Neutrophil (primary cell): ENCODE results near the gene SDHD.

Experiments
- H3K27ac ChIP-seq: fragments of 200-600 bp; sonication (generic); 2 replicates; pipeline ENCODE4 v1.5.1; 2016; ENCODE audit warnings: mild to moderate bottlenecking, moderate library complexity
- H3K27me3 ChIP-seq: fragments of 200-600 bp; sonication (generic); 2 replicates; pipeline ENCODE4 v1.6.0; 2016; ENCODE audit warnings: mild to moderate bottlenecking
- H3K36me3 ChIP-seq: fragments of 200-600 bp; sonication (generic); 2 replicates; pipeline ENCODE4 v1.5.1; 2017
- H3K4me1 ChIP-seq, 2 experiments: fragments of 200-600 bp in 1 of 2; sonication (generic) in 1 of 2; 1 replicate in 1 of 2; 2 replicates in 1 of 2; pipeline versions ENCODE4 v1.5.1 to v1.6.1; 2013 to 2016; ENCODE audit warnings: low read depth in 1 of 2, low read length in 1 of 2, mild to moderate bottlenecking in 1 of 2, moderate library complexity in 1 of 2; ENCODE audit not compliant: control insufficient read depth in 1 of 2, insufficient read depth in 1 of 2
- H3K4me3 ChIP-seq, 2 experiments: fragments of 200-600 bp in 1 of 2; sonication (generic) in 1 of 2; 1 replicate in 1 of 2; 2 replicates in 1 of 2; pipeline ENCODE4 v1.5.1; 2013 to 2016; ENCODE audit warnings: low read depth in 1 of 2, low read length in 1 of 2, mild to moderate bottlenecking in 1 of 2, moderate library complexity in 1 of 2
- H3K9me3 ChIP-seq: fragments of 200-600 bp; sonication (generic); 2 replicates; pipeline ENCODE4 v1.5.1; 2016
- CTCF ChIP-seq: fragments of 200-600 bp; sonication (generic); IDR thresholded peaks from 2 replicates; pipeline ENCODE4 v1.5.1; 2016; ENCODE audit warnings: antibody characterized with exemption

The SDHD gene

DNA sequence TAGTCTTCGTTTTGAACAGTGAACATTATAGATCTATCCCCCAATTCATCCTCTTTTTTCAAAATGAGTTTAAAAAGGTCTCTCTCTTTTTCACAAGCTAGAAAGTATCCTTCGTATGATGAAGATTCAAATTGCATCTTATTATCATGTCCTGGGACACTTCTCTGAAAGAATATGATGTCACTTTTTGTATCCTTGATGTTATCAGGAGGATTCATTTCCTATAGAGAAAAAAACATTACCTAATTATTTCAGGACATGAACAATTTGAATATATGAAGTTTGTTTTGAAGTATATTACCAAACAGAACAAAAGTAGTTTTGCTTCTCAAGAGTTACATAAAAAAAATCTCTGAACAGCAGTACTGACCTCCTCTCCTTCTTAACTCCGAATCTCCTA, 56.9 kb downstream of the SDHD start:
- TF ChIP-seq CTCF: no peak
- Histone ChIP-seq H3K9me3 (no peaks in the 10 kb centered on the region), H3K36me3 (peaks cover 46% of the 10 kb centered on the region), H3K4me3 (no peak overlapping the region), H3K27ac (no peak overlapping the region), H3K27me3 (no peaks in the 10 kb centered on the region), H3K4me1 (peaks cover 13 to 15% of the 10 kb centered on the region in 2 experiments)
